ENCODE measurements around the gene NUAK1. TPM values are rescaled to one million over a fixed set of nuclear protein-coding genes. Genes with fewer than 3 reads are reported as not detected.
A peak's percentile ranks its signal among the peaks of the same experiment; 100 is the strongest.

NUAK1 gene
- total RNA-seq, 4 donors from 2014 or later = 9.4 to 56.8 (median 26.8) TPM

- Histone ChIP-seq H3K36me3 (no peaks in the 10 kb centered on the region), H3K27ac (peak overlapping the region; percentile 83 to 90), H3K4me3 (no peak overlapping the region), H3K9me3 (no peaks in the 10 kb centered on the region), H3K27me3 (no peaks in the 10 kb centered on the region), H3K4me1 (peaks cover 25 to 35% of the 10 kb centered on the region in 2 donors)
- intact Hi-C loops (cut with DNase I; ENCODE audit: low total_unique reads) = no loop called here
- TF ChIP-seq CTCF (IDR thresholded peaks at IDR 0.05) (no peak), POLR2A (IDR thresholded peaks at IDR 0.05) (no peak)
- peak in 1 of 2 donors; percentile 20 for DNase-seq
Observed at GRCh38 chr12:106114447-106115068, 24.2 kb downstream of the NUAK1 start.

- H3K27ac ChIP-seq = peak overlapping the region; percentile 83 to 90
- no peaks in the 10 kb centered on the region for H3K27me3 ChIP-seq
- H3K9me3 ChIP-seq = no peaks in the 10 kb centered on the region
- TF ChIP-seq CTCF (IDR thresholded peaks at IDR 0.05) = no peak
- no peak for TF ChIP-seq POLR2A (IDR thresholded peaks at IDR 0.05)
- intact Hi-C loops (cut with DNase I; ENCODE audit: low total_unique reads) = no loop called here
- peaks cover 25 to 38% of the 10 kb centered on the region in 2 donors for H3K4me1 ChIP-seq
- H3K4me3 ChIP-seq = no peak overlapping the region
- H3K36me3 ChIP-seq = no peaks in the 10 kb centered on the region
- peak; percentile 47 to 49 for DNase-seq
Observed at GRCh38 chr12:106113824-106114446, 24.8 kb downstream of the NUAK1 start.

DNA sequence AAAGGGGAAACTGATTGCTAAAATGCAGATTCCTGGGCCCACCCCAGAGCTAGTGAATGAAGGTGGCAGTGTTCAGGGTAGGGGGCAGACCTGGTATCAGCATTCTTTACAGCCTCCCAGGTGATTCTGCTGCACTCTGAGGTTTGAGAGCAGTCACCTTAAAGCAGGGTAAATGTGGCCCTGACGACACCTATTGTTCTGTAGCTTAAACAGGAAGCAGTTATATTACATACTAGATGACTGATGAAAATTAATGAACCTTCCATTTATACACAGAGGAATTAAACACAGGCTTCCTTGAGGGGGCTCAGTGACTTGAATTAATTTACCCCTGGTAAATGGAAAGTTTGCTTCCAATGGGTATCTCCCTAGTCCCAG is 25.3 kb downstream of the NUAK1 start:
- Histone ChIP-seq H3K9me3 (no peaks in the 10 kb centered on the region), H3K36me3 (no peaks in the 10 kb centered on the region), H3K4me3 (no peak overlapping the region), H3K27me3 (no peaks in the 10 kb centered on the region), H3K27ac (peak overlapping the region; percentile 83 to 90), H3K4me1 (peaks cover 26 to 43% of the 10 kb centered on the region in 2 donors)
- no peak for TF ChIP-seq CTCF (IDR thresholded peaks at IDR 0.05)
- intact Hi-C loops (cut with DNase I; ENCODE audit: low total_unique reads) = no loop called here
- peak in 1 of 2 donors; percentile 14 for DNase-seq

GRCh38 chr12:106113042-106113441 is 25.7 kb downstream of the NUAK1 start:
- no peaks in the 10 kb centered on the region for H3K27me3 ChIP-seq
- H3K4me3 ChIP-seq = no peak overlapping the region
- peak overlapping the region; percentile 83 to 90 for H3K27ac ChIP-seq
- intact Hi-C loops (cut with DNase I; ENCODE audit: low total_unique reads) = no loop called here
- no peak for TF ChIP-seq CTCF (IDR thresholded peaks at IDR 0.05)
- no peak for TF ChIP-seq POLR2A (IDR thresholded peaks at IDR 0.05)
- H3K4me1 ChIP-seq = peaks cover 30 to 47% of the 10 kb centered on the region in 2 donors
- H3K9me3 ChIP-seq = no peaks in the 10 kb centered on the region
- H3K36me3 ChIP-seq = no peaks in the 10 kb centered on the region
- no peak for DNase-seq

DNA sequence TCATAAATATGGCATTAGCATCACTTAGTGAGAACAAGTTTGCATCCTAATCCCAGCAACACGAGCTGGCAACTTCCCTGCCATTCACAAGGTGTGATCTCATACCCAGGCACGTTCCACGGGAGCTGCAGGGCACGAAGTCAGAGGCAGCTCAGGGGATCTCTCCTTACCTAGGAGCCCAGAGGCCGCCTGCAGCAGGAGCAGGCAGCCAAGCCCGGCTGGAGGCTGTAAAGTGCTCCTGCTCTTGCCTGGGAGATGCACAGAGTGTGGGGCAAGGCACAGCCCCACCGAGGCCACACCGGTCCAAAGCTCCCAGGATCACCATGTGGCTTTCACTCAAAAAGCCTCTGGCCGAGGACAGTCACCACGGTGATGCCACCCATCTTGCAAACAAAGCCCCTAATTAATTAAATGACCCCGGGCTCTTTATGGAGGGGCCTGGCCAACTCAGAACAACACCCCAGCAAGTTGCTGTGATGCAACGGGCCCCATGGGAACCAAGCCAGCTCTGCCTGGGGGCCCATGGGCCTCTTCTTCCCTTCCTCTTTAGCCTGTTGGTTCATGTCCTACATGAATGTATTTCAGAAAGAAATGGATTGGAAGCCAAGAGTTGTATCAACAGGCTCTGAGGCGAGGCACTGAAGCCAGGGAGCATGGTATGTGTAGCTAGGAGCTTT is 26.5 kb downstream of the NUAK1 start:
- H3K27ac ChIP-seq = peak overlapping the region; percentile 83 to 90
- peaks cover 36 to 55% of the 10 kb centered on the region in 2 donors for H3K4me1 ChIP-seq
- H3K36me3 ChIP-seq = no peaks in the 10 kb centered on the region
- H3K9me3 ChIP-seq = no peaks in the 10 kb centered on the region
- no peak for DNase-seq
- TF ChIP-seq POLR2A (IDR thresholded peaks at IDR 0.05) (no peak), CTCF (IDR thresholded peaks at IDR 0.05) (no peak)
- no peak overlapping the region for H3K4me3 ChIP-seq
- H3K27me3 ChIP-seq = no peaks in the 10 kb centered on the region
- intact Hi-C loops (cut with DNase I; ENCODE audit: low total_unique reads) = no loop called here
